DMS 273 treated with DMSO at 0.1 percent for 48 hours (cell line): ENCODE data around the gene NME9.
"Not testable (repeated sequence)": the region's sequence is repeated elsewhere in the genome, so short reads cannot be mapped to it uniquely, and the experiment has no call there.

Experiments used
- DNase-seq: peaks from one replicate; lab custom pipeline; 2025; lab: John Stamatoyannopoulos, UW

The NME9 gene, protein sequence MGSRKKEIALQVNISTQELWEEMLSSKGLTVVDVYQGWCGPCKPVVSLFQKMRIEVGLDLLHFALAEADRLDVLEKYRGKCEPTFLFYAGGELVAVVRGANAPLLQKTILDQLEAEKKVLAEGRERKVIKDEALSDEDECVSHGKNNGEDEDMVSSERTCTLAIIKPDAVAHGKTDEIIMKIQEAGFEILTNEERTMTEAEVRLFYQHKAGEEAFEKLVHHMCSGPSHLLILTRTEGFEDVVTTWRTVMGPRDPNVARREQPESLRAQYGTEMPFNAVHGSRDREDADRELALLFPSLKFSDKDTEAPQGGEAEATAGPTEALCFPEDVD

DNA sequence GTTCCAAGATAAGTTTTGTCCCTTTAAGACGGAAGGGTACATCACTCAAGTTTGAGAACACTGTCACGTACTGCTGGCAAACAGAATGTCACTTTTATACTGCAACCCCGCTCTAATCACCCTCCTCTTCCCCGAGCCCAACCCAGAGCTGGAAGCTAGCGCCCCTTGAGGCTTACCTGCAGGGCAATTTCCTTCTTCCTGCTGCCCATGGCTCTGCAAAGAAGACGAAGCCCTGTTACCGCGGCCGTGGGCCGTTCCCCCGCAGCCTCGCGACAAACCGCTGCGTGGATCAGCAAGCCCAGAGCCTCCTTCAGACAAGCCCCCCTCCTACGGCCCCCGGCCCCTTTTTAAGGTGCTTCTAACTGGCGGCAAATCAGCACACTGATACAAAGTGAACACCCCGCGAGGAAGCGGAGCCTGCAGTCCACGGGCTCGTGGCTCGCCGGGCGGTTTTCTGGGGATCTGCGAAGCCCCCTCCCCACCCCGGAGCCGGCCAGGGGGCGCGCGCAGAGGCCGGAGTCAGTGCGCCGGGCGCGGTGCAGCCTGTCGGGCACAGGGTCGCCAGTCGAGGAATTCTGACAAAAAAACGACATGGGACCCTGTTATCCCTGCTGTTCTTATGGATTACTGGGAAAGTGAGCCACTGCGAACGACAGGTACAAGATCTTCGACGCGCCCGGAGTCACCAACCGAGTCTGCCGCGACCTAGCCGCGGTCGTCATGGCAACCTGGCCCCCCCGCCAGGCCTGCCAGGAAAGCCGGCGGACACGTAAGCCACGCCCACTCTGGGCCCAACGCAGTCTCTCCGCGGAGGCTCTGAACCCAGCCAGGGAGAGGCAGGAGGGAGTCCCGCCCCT lies at the start of gene NME9:
Gene NME9 (minus strand): TSS at position 725 of the 857 bp plus-strand sequence. CDS start 516 bp downstream, at position 209.
- peak; percentile 94 for DNase-seq

DNA sequence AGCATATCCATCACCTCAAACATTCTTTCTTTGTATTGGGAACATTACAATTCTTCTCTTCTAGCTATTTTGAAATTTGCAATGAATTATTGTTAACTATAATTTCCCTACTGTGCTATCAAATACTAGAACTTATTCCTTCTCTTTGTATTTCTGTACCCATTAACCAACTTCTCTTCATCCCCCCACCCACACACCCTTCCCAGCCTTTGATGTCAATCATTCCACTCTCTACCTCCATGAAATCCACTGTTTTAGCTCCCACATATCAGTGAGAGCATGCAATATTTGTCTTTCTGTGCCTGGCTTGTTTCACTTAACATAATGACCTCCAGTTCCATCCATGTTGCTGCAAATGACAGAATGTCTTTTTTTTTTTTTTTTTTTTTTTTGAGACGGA lies 49.3 kb upstream of the NME9 start:
- DNase-seq = no peak

DNA sequence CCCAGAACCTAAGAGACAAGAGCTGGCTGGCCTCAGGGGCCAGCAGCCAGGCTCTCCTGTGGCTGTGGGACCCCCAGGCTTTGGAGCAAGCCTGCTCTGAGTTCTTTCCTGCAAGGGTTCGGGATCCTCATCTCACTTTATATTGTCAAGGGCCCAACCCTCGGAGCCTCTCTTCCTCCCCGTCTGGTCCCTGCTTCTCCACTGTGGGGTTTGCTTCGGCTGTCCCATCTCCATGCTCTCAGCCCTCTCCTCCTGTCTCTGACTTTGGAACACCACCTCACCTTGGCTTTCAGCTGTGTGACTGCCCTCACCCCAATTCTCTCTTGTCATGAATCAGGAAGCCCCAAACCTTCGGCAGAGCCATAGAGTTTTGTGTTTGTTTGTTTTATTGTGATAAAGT lies 48.7 kb upstream of the NME9 start:
- DNase-seq = no peak

DNA sequence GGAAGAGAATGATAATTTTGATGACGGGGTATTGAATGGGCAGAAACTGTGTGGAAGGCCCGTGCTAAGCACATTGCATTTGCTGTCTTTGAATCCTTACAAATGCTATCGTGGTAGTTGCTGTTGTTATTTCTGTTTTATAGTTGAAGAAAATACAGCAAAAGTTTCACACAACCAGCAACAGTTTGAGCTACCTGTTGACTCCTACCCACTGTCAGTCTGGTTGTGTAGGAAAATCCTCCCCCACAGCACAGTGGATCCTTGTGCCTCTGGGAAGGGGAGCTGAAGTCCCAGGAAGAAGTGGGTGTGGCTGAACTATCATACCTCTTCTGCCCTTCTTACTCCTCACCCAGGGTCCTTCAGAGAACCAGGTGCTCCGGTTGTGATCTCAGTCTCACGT lies 48.2 kb upstream of the NME9 start:
- no peak for DNase-seq

DNA sequence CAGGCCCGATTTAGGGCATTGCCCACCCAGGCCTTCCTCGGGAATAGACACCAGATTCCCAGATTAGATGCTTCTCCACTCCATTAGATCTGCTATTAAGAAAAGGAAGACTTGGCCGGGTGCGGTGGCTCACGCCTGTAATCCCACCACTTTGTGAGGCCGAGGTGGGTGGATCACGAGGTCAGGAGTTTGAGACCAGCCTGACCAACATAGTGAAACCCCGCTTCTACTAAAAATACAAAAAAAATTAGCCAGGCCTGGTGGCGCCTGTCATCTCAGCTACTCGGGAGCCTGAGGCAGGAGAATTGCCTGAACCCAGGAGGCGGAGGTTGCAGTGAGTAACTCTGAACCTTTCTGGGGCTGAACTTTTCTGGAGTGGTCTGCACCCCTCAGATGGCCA lies 47.6 kb upstream of the NME9 start:
- not testable (repeated sequence) for DNase-seq

DNA sequence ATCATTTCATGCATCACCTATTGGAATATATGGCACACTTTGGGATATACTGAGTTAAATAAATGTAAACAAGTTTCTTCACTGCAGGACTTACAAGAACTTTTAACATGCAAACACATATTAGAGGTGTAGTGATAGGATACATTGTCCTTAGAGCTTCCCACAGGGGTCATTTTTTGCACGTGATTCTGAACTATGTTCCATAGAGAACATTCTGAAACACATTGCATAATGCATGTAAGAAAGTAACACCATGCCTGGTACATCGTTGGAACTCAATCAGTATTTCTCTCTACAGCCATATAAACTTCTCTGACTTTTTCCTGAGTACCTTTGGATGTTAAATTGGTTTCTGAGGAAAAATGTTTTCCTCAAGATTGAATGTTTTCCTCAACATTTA lies 47.0 kb upstream of the NME9 start:
- DNase-seq = no peak

DNA sequence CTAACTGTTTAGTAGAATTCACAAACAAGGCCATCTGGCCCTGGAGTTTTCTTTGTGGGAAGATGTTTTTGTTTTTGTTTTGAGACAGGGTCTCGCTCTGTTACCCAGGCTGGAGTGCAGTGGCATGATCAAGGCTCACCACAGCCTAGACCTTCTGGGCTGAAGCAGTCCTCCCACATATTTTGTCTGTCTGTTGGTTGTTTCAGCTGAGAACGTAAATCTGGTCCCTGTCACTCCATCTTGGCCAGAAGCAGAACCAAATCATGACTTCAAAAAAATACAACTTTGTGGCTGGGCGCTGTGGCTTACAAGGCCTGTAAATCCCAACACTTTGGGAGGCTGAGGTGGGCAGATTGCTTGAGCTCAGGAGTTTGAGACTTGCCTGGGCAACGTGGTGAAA lies 45.8 kb upstream of the NME9 start:
- no peak for DNase-seq

DNA sequence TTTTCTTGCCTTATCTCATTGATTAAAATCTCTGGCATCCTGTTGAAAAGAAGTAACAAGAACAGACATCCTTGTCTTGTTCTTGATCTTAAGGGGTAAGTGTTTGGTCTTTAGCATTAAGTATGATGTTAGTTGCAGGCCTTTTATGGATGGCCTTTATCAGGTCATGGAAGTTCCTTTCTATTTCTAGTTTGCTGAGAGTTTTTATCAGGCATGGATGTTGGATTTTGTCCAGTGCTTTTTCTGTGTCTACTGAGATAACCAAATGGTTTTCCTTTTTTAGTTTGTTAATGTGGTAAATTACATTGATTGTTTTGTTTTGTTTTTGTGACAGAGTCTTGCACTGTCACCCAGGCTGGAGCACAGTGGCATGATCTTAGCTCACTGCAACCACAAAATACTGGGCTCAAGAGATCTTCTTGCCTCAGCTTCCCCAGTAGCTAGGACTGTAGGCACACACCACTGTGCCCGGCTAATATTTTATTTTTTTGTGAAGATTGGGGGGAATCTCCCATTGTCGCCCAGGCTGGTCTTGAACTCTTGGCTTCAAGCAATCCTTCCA lies 45.0 kb upstream of the NME9 start:
- DNase-seq = no peak

DNA sequence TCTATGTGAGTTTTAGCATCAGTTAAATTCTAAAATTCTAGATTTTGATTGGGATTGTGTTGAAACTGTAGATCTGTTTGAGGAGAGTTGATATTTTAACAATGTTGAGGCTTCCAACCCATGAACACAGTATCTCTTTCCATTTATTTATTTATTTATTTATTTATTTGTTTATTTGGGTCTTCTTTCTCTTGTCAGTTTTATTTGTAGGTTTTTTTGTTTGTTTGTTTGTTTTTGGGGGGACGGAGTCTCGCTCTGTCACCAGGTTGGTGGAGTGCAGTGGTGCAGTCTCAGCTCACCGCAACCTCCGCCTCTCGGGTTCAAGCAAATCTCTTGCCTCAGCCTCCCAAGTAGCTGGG lies 44.1 kb upstream of the NME9 start:
- no peak for DNase-seq

DNA sequence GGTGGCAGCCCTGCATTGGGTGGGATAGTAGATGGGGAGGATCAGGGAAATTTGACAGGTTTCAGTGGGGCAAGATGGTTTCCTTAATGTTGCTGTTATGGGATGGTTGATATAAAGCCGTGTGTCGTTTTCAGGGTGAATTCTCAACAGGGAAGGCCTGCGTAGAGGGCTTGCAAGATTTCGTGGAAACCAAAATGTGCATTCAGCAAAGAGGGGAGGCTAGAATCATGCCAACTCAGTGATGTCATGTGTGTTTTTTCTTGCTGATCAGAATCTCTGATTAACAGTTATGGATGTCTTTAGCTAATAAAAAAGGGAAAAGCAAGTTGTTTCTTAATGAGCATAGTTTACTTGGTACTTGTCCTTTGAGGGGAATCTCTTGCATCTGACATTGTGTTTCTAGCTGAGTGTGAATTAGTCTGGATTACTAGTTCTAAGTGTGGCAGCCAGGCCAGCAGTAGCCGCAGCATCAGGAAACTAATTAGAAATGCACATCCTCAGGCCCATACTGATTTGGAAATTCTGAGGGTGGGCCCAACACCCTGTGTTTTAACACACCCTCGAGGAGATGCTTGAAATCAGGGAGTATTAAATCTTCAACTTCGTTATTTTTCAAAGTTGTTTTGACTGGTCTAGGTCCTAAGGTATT lies 43.6 kb upstream of the NME9 start:
- DNase-seq = no peak

DNA sequence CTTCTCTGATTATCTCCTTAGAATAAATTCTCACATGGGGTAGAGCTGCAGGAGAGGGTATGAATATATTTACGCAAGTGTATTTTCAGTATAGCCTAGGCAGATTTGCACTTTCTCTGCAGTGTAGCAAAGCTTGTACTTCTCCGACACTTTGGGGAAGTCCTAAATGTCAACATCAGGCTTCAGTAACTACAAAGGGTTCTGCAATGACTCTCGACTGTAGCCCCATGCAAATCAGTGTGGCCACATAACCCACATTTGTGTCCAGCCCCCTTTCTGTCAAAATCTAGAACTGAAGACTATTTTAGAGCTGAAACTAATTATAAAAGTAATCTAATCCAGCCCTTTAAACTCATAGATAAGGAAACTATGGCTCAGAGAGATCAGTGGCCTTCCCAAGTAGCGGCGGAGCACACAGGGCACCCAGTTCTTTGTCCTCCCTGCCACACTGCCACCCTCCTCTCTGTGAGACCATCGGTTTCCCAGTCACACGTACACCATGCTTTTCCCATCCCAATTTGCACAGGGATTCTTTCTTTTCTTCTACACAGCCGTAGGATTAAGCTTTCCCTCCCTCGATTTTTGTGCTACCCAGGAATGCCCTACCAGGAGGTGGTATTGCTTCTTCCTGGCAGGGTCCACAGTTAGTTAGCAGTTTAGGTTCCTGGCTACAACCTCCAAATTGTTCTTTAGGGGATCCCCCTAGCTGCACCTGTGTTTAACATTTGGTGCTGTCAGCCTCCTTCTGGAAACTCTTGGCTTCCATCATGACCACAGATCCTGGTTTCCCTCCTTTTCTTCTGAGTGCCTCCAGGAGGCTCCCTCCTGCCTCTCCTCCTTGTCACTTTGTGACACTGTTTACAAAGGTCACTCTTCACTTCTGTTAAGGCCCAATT lies 41.7 kb upstream of the NME9 start:
- no peak for DNase-seq

DNA sequence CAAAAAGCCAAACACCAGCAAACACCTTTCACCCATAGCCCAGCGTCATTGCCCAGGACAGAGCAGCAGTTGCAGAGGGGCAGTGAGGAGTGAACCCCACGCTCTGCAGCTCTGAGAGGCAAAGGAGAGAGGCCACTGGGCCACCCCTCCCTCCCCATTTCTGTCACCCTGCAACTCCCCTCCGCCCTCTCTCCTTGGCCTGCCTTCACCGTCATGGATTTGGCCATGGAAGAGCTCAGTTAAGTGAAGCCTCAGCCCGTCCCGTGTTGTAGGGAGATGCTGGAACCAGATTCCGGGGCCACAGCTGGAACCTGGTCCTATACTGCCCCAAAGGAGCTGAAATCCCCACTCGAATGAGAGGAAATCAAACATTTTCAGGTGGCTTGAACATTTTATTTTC lies 40.7 kb upstream of the NME9 start:
- no peak for DNase-seq

DNA sequence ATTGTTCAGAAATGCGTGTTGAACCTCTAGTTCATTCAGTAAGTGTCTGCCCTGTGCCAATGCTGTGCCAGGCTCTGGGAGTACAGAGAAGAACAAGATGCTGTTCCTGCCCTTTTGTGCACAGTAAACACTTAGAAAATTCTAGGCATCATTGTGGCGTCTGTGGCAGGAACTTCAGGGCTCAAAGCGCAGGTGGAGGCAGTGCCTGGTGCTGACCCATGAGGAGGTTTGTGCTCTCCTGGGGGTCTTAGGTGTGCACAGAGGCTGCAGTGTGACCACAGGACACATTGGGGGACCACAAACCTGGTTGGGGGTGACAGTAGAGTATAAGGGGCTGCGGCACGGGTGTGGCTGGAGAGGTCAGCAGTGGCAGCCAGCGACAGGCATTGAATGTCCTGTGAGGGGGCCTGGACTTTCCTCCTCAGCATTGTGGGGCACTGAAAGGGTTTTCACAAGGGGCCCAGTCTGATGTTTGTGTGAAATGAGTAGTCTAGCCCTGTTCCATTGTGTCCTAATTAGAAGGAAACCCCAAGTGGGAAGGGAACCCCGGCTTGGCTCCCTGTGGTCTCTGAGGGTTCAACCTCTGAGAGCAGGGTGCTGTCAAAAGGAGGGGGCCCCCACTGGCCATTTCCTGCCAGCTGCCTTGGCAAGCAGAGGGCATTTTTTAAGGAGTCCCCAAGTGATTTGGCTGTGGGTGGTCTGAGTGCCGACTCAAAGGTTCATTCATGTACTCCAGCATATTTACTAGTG lies 39.7 kb upstream of the NME9 start:
- no peak for DNase-seq

DNA sequence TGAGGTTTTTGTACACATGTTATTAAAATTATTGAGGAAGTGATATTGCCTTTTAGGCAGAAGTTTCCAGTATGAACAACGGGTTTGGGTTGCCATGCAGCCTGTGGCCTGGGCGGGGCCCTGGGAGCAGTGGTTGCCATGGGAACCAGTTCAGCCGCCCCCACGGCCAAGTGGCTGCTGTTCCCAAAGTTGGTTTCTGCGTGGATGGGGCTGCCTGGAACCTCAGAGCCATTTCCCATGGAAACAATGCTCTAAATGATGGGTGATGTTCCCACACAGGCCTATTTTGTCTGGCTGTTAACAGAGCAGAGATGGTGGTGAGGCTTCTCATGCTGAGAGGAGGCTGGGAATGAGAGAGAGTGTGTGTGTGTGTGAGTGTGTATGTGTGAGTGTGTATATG lies 38.3 kb upstream of the NME9 start:
- no peak for DNase-seq

DNA sequence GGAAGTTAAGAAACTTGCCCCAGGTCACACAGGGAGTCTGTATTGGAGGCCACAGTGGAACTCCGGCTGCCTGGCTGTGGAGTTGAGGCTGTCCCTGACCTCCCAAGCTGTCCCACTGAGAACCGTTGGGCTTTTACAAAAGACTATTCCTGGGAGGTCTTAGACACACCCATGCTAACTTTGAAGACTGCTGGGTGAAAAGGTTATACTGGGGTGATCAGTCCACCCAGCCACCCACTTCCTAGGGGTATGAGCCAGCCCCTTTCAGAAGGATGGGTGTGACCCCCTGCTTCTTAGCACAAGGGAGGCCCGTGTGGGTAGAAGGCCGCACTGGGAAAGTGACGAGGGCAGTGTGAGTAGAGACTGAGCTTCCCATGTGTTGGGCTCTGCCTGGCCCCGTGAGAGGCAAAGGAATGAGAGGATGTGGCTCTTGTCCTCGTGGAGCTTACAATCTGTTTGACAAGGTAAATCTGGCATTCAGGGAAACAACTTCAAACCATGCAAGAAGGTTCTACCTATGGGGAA lies 37.7 kb upstream of the NME9 start:
- DNase-seq = no peak

DNA sequence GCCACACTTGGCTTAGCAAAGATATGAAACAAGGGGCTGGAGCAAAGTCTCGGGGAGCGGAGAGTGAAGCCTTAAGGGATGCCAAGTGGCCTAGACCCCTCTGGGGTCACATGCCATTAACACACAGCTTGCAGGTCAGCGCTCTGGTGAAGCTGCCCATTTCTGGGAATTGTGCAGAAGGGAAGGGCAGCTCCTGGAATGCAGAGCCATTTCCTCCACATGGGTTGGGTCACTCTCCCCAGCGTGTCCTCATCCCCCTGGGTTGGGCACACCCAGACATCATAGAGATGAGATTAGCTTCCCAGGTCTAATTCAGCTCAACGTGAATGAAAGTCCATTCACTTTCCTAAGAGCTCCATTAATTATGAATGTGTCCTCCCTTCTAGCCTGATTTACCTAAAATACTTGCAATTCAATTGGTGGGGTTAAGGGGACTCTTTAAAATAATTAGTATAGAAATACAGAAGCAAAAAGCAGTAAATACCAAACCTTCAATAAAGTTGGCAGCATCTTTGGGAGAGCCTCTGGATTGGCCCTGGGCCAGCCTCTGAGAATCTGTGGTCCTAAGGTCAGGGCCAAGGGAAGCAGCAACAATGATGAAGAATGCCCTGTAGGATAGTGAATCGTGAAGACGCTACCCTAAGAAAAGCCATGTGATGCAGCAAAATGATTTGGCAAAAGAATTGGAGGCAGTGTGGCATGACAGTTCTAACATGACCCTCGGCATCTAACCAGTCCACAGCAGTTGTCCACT lies 36.5 kb upstream of the NME9 start:
- no peak for DNase-seq

DNA sequence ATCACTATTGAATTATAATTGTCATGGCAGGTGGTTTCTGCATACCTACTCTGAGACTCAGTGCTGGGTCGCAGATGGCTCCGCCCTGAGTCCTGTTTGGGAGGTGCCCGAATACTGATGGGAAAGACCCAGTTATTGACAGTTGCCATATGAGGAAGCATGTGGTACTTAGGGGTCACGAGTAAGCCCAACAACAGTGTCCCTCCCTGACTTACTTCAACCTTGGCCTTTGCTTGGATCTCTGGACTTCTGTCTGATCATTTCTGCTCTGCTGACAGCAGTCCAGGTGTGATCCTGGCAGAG lies 35.6 kb upstream of the NME9 start:
- DNase-seq = no peak

DNA sequence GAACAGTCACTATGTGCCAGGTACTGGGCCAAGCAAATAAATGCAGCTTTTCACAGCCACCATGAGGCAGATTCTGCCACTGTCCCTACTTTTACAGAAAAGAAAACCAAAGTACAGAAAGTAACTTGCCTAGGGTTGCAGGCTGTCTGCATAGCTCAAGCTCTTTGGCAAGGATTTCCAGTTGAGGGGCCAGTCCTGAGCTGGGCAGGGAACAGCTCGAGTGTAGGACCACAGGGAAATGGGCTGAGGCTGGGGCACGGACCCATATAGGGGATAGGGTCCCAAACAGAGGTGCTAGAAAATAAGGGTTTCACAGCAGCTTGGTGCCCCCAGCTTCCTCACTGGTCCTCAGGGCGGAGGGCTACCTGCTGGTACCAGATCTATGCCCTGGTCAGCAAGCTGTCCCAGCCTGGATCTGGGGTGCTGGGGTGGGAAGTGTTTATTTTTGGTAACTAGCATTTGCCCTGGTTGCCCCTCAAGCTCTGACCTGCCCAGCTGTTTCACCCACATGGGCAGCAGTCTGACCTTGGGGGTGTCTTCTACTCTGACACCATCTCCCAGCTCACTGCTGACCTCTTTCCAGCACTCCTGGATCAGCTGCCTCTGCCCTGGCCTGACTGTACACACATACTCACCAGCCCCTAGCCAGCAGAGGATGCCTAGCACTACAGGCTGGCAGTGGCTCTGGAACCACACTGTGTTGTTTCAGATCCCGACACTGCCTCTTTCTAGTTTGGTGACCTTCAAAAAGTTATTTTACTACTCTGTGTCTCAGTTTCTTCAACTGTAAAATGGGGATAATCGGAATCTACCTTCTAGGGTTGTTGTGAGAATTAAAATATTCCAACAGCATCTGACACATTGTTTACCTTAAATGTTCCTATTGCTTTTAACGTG lies 35.0 kb upstream of the NME9 start:
- no peak for DNase-seq

DNA sequence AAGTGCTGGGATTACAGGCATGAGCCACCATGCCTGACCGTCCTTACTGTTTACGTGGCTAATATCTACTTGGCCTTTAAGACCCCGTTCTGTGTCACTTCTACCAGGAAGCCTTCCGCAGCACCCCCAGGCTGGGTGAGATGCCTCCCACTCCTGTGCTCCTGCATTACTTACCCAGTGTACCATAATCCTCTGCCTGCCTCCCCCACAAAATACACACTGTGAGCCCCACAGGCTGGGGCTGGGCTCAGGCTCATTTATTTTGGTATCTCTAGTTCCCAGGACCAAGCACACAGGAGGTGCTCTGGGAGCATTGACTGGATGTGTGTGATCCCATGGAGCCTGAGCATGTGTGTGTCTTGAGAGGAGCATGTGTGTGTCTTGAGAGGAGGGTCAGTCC lies 33.7 kb upstream of the NME9 start:
- DNase-seq = no peak
